SIG-M5 treated with dmso at 0.1 percent for 504 hours (cell line): Measurements from ENCODE around the gene CRHR2.

Experiments used
- DNase-seq: peaks from one replicate; lab custom pipeline; 2025; ENCODE audit not compliant: unreplicated experiment; lab: John Stamatoyannopoulos, UW

Gene CRHR2

DNA sequence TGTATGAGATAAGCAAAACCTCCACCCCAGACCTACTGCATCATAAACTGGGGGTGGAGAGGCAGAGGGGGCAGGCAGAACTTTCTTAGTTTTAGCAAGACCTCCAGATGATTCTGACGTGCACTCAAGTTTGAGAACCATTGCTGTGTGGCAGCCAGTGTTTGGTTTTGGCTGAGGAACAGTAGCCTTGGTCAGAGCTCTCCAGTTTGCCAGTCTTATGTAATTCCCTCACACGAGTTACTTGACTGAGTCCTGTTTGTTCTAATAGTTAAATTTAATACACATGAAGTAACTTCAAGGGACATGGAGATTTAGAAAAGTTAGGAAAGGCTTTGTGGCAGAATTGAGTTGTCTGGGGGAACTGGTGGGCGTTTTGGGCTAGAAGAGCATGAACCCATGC, 49.0 kb downstream of the CRHR2 start:
- no peak for DNase-seq

DNA sequence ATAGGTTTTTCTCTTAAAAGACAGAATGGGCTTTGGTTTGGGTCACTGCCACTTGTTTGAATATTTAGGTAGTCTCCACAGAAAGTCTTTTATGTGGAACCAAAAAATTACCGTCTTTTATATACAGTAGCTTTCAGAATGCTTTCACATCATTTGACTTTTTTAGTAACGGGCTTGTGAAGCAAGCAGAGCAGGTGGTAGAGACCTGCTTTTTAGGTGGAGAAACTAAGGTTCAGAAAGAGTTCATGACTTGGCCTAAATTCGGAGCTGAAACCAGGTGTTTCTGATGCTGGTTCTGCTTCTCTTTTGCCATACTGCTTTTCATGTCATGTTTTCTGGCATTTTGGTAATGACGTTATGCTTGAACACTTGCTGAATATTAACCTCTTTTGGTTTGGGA, 51.3 kb downstream of the CRHR2 start:
- DNase-seq, result no peak

DNA sequence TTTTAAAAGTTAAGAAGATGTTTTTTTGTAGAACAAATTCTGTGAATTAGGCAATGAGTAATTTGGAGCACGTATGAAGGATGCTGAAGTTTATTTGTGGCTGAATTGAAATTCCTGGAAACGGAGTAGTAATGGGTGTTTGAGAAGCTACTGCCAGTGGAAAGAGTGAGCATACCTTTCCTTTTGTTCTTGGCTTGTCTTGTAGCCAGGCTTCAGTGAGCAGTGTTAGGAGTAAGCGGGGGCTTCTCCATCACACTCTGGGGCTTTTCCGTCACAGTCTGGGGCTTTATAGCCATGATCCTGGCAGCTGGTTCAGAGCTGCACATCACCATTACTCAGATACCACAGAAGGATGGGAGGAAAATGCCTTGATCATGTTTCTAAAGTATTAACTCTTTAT, 55.2 kb downstream of the CRHR2 start:
- DNase-seq, result no peak

DNA sequence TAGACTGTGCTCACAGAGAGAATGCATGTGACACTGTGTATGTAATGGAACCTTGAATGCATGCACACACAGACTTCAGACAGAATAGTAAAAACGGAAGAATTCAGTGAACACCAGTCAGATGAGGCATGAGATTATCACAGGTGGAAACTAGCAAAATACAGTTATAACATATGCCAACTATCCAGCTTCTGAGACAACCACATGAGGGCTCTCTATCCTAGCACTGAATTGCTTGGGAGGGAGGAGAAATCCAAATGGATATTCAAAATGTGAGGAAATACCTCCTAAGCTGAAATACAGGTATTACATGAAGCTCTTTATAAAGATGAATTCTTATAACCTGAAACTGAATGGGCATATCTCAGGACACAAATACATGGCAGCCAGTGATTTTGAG, 57.0 kb downstream of the CRHR2 start:
- DNase-seq, result no peak

DNA sequence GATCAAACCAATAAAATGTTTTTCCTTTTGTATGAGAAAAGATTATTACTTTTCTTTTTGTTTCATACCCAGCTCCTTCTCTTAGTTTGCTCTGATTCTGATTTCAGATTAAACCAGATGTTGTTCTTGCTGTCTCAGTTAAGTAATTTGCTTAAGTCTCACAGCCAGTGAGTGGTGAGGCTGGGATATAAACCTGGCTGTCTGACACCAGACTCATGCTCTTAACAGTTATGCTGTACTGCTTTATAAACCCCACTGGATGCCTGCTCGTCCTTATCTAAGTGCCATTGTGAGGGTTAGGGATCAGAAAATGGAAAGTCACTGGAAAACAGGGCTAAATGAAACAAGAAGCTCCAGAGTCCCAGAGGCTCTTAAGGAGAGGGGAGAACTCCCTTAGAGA, 63.3 kb downstream of the CRHR2 start:
- DNase-seq, result no peak

DNA sequence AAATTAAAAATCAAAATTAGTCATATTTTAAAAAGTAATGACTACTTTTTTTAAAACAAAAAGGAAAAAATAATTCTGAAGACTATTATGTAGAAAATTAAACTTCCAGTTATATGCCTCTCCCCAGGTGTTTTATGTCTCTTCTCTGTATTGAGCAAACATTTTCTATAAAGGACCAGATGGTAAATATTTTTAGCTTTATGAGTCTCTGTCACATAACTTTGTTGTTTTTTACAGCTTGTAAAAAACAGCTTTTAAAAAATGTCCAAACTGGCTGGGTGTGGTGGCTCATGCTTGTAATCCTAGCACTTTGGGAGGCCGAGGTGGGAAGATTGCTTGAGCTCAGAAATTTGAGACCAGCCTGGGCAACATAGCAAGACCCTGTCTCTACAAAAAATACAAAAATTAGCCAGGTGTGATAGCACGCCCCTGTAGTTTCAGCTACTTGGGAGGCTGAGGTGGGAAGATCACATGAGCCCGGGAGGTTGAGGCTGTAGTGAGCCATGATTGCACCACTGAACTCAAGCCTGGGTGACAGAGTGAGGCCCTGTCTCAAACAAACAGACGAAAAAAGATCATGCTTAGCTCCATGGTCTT, 64.1 kb downstream of the CRHR2 start:
- DNase-seq, result no peak

DNA sequence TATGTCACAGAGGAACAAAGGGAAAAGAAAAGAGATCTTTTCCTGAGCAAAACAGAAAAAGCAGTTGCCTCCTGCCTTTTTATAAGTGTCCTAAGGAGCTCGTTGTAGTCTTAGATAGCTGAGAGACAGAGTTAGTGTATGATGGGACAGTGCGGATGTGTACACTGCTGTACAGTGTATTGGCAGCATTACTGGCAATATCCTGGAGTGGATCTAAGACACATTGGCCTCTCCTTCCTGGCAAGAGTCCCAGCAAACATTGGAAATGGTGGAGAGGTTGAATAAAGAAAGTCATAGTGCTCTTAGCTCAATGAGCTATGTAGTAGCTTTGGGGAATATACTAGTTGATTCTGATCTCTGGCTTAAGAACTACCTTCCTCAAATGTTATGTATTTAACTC, 64.9 kb downstream of the CRHR2 start:
- DNase-seq, result no peak

DNA sequence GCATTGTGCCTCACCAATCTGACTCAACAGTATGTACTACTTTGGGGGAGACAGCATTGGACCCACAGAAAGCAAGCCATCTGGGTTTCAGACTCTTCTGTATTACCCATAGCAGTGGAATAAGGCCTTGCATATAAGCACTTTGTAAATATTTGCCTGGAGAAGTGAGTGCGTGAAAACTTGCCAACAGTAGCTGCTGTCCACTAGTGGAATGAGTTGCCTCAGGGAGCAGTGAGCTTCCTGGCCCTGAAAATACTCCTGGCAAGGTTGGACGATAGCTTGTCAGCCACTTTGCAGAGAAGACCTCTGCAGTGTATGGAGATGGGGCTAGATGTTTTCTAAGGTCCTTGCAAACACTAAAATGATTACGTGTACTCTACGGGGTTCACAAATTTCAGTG, 65.9 kb downstream of the CRHR2 start:
- no peak for DNase-seq

DNA sequence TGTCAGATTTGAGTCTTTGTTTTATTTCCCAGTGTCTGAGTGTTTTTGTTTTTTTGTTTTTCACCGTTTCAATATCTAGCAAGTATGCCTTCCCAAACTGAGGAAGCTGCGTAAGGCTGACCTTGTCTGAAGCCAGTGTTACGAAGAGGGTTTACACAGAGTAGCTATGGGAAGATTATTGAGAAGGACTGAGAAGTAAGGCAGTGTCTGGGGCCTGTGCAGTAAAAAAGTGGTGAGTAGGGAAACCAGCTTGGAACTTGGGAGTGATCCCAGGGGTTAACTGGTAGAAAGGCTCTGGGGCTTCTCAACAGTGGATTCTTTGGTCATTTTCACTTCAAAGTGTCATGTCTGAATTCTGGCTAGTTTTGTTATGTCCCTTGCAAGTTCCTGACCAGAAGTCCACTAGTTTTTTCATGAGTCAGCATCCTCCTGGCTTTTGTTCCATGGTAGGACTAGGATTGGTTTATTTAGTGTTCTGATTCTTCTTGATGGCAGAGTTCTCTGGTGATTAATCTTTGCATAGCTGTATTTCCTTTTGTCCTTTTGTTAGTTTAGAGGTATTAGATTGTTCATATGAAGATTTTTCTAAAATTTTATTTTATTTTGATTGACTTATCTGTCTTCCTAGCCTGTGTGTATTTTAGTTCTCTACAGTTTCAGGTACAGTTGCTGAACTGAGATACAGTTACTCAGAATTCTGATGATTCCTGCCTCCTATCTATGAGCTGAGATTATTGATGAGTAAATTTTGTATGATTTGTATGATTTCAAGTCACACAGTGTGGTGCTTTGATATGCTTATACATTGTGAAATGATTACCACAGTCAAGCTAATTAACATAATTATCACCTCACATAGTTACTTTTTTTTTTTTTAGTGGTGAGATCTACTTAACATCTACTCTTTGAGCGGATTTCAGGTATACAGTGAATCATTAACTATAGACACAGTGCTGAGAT, 68.6 kb downstream of the CRHR2 start:
- DNase-seq, result no peak

DNA sequence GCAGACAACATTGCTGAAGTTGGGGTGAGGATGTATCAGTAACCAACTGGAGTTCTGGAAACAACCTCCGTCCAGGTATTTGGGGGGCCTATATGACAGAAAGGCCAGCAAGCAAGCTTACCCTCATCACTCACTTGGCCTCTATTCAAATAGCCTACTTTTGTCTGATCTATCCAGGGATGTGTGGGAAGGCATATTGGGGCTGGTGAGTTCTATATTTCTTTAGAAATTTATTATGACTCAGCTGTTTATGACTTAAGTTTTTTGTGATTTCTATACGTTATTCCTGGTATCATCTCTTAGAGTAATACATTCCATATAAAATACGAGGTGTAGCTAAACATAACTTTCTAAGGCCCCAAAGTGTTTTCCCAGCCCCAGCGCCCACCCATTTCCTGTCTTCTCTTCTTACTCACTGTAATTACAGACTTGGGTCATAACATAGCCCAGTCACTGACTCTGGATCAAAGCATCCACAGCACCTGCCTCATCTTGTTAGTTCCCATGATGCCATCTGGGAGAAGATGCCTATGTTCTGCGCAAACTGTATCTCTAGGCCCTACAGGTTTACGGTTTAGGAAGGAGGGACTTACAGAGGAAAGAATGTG, 69.5 kb downstream of the CRHR2 start:
- DNase-seq, result no peak

DNA sequence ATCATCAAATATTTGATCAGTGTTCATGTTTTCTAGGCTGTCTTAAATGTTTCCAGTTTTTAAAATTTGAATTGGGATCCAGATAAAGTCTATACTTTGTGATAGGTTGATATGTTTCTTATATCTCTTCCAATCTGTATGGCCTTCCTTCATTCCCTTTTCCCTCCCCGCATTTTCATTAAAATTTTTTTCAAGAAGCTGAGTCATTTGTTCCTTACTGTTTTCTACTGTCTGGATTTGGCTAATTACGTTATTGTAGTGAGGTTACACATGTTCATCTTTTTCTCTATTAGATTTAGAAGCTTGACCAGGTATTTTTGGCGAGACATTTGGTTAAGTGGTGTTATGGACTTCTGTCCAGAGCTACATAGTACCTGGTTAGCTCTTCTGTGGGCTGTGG, 76.4 kb downstream of the CRHR2 start:
- DNase-seq, result no peak

DNA sequence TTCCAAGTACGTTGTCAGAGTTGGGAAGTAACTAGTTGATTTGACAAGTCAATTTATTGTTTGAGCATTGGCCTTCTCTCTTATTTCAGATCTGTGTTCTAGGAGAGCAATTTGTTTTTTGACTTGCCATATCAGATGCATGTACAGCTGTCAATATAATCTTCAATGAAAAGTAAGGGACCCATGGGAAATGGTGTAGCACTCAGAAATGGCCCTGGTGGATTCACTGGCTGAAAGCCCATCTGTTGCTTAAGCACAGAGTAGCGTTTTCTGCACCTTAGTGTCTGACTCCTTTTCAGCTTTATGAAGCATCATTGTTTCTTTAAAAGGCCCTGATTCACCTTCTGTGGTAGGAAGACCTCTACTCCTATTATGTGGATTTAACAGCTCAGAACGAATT, 77.4 kb downstream of the CRHR2 start:
- DNase-seq, result no peak
